HEK293 (cell line): ENCODE measurements around the gene ACBD3.

Experiments
- CTCF ChIA-PET: fragments of 350-600 bp; formaldehyde crosslinking; extraction: SDS; loops from one replicate; lab custom pipeline; 2021; ENCODE audit warnings: antibody characterized with exemption; lab: Yijun Ruan, JAX
- POLR2A ChIA-PET: fragments of 300-600 bp; formaldehyde crosslinking; extraction: SDS; loops from one replicate; lab custom pipeline; 2020; ENCODE audit warnings: antibody characterized with exemption, inconsistent platforms; lab: Yijun Ruan, JAX
- H3K27ac ChIP-seq: fragments of 200-500 bp; sonication (Bioruptor generic); 2 replicates; pipeline ENCODE4 v1.5.1; 2014; ENCODE audit warnings: low read depth, low read length, control low read depth, inconsistent platforms; ENCODE audit errors: extremely low read depth
- H3K36me3 ChIP-seq, 2 experiments: fragments of 200-500 bp in 1 of 2; sonication (Bioruptor generic) in 1 of 2; 1 replicate in 1 of 2; 2 replicates in 1 of 2; pipeline ENCODE4 v1.5.1; 2014 to 2017; ENCODE audit warnings: inconsistent platforms in 2 of 2, low read length in 2 of 2; ENCODE audit not compliant: control insufficient read depth in 2 of 2, insufficient read depth in 1 of 2
- H3K4me1 ChIP-seq: fragments of 200-500 bp; sonication (Bioruptor generic); 2 replicates; pipeline ENCODE4 v1.5.1; 2014; ENCODE audit warnings: mild to moderate bottlenecking, low read length, inconsistent platforms; ENCODE audit not compliant: control insufficient read depth, insufficient read depth
- H3K4me3 ChIP-seq: 2 replicates; pipeline ENCODE4 v1.5.1; 2011; ENCODE audit warnings: low read depth, mild to moderate bottlenecking, control low read depth, low read length, moderate library complexity
- H3K9me3 ChIP-seq: fragments of 200-500 bp; sonication (Bioruptor generic); 2 replicates; pipeline ENCODE4 v1.5.1; 2014; ENCODE audit warnings: low read depth, low read length, inconsistent platforms; ENCODE audit not compliant: control insufficient read depth, insufficient read depth
- BCL11B ChIP-seq: fragments of 450-650 bp; formaldehyde crosslinking; IDR thresholded peaks from 2 replicates; pipeline ENCODE4 v1.5.1; 2016; ENCODE audit warnings: low read depth, missing biosample characterization, missing genetic modification characterization
- GFI1B ChIP-seq: fragments of 450-650 bp; formaldehyde crosslinking; IDR thresholded peaks from 2 replicates; pipeline ENCODE4 v1.5.1; 2016; ENCODE audit warnings: missing biosample characterization, missing genetic modification characterization
- GLI2 ChIP-seq: fragments of 450-650 bp; formaldehyde crosslinking; IDR thresholded peaks from 2 replicates; pipeline ENCODE4; 2017; ENCODE audit warnings: missing biosample characterization, missing genetic modification characterization, low read depth, borderline replicate concordance
- GLIS1 ChIP-seq: fragments of 450-650 bp; formaldehyde crosslinking; IDR thresholded peaks from 2 replicates; pipeline ENCODE4 v1.5.1; 2016; ENCODE audit warnings: missing biosample characterization, missing genetic modification characterization
- PRDM10 ChIP-seq: fragments of 450-650 bp; formaldehyde crosslinking; IDR thresholded peaks from 2 replicates; pipeline ENCODE4 v1.5.1; 2016; ENCODE audit warnings: missing biosample characterization, missing genetic modification characterization
- ZBTB44 ChIP-seq: fragments of 450-650 bp; IDR thresholded peaks from 2 replicates; pipeline ENCODE4 v1.5.1; 2018; ENCODE audit warnings: missing biosample characterization, mild to moderate bottlenecking, missing genetic modification characterization
- ZBTB6 ChIP-seq: fragments of 450-650 bp; formaldehyde crosslinking; IDR thresholded peaks from 2 replicates; pipeline ENCODE4 v1.5.1; 2017; ENCODE audit warnings: missing biosample characterization, missing genetic modification characterization
- ZNF10 ChIP-seq: fragments of 450-650 bp; formaldehyde crosslinking; IDR thresholded peaks from 2 replicates; pipeline ENCODE4 v1.5.1; 2017; ENCODE audit warnings: missing biosample characterization, missing genetic modification characterization
- ZNF140 ChIP-seq: fragments of 450-650 bp; formaldehyde crosslinking; IDR thresholded peaks from 2 replicates; pipeline ENCODE4 v1.5.1; 2016; ENCODE audit warnings: missing biosample characterization, missing genetic modification characterization
- ZNF146 ChIP-seq: fragments of 450-650 bp; formaldehyde crosslinking; IDR thresholded peaks from 2 replicates; pipeline ENCODE4 v1.5.1; 2016; ENCODE audit warnings: missing biosample characterization, missing genetic modification characterization
- ZNF223 ChIP-seq: fragments of 450-650 bp; formaldehyde crosslinking; IDR thresholded peaks from 2 replicates; pipeline ENCODE4 v1.5.1; 2016; ENCODE audit warnings: missing biosample characterization, missing genetic modification characterization
- ZNF274 ChIP-seq, 2 experiments: fragments of 200-500 bp in 1 of 2; fragments of 450-650 bp in 1 of 2; sonication (Bioruptor generic) in 1 of 2; formaldehyde crosslinking in 1 of 2; IDR thresholded peaks; 2 replicates each; pipeline versions ENCODE4 v1.5.1 to v1.6.1; 2014 to 2016; ENCODE audit warnings: borderline replicate concordance in 1 of 2, inconsistent platforms in 1 of 2, low read length in 1 of 2, missing biosample characterization in 1 of 2, missing genetic modification characterization in 1 of 2
- ZNF302 ChIP-seq: fragments of 450-650 bp; formaldehyde crosslinking; IDR thresholded peaks from 2 replicates; pipeline ENCODE4 v1.5.1; 2016; ENCODE audit warnings: missing biosample characterization, missing genetic modification characterization, low read depth
- ZNF341 ChIP-seq: fragments of 450-650 bp; formaldehyde crosslinking; IDR thresholded peaks from 2 replicates; pipeline ENCODE4; 2016; ENCODE audit warnings: low read depth, missing biosample characterization, missing genetic modification characterization
- ZNF585B ChIP-seq: fragments of 450-650 bp; formaldehyde crosslinking; IDR thresholded peaks from 2 replicates; pipeline ENCODE4 v1.5.1; 2016; ENCODE audit warnings: missing biosample characterization, missing genetic modification characterization
- ZNF626 ChIP-seq: fragments of 450-650 bp; sonication (Bioruptor Pico); formaldehyde crosslinking; IDR thresholded peaks from 2 replicates; pipeline ENCODE4 v1.5.1; 2018; ENCODE audit warnings: missing biosample characterization, missing genetic modification characterization, inconsistent platforms
- ZNF629 ChIP-seq: fragments of 450-650 bp; formaldehyde crosslinking; IDR thresholded peaks from 2 replicates; pipeline ENCODE4 v1.5.1; 2017; ENCODE audit warnings: missing biosample characterization, missing genetic modification characterization
- ZNF660 ChIP-seq: fragments of 450-650 bp; IDR thresholded peaks from 2 replicates; pipeline ENCODE4 v1.5.1; 2018; ENCODE audit warnings: missing biosample characterization, mild to moderate bottlenecking, missing genetic modification characterization
- ZNF677 ChIP-seq: fragments of 450-650 bp; IDR thresholded peaks from 2 replicates; pipeline ENCODE4 v1.5.0; 2018; ENCODE audit warnings: missing biosample characterization, mild to moderate bottlenecking, missing genetic modification characterization, moderate library complexity
- ZNF692 ChIP-seq: fragments of 450-650 bp; formaldehyde crosslinking; IDR thresholded peaks from 2 replicates; pipeline ENCODE4 v1.5.1; 2016; ENCODE audit warnings: missing biosample characterization, missing genetic modification characterization
- ZNF785 ChIP-seq: fragments of 450-650 bp; formaldehyde crosslinking; IDR thresholded peaks from 2 replicates; pipeline ENCODE4 v1.5.1; 2016; ENCODE audit warnings: missing biosample characterization, missing genetic modification characterization
- ZNF792 ChIP-seq: fragments of 450-650 bp; formaldehyde crosslinking; IDR thresholded peaks from 2 replicates; pipeline ENCODE4 v1.5.1; 2016; ENCODE audit warnings: missing biosample characterization, missing genetic modification characterization
- ZNF837 ChIP-seq: fragments of 450-650 bp; formaldehyde crosslinking; IDR thresholded peaks from 2 replicates; pipeline ENCODE4 v1.5.1; 2016; ENCODE audit warnings: missing biosample characterization, missing genetic modification characterization
- ZSCAN4 ChIP-seq: fragments of 450-650 bp; formaldehyde crosslinking; IDR thresholded peaks from 2 replicates; pipeline ENCODE4 v1.5.1; 2017; ENCODE audit warnings: missing biosample characterization, missing genetic modification characterization

Gene ACBD3

GRCh38 chr1:226104671-226105121 is 81.8 kb downstream of the ACBD3 start (continued):
- TF ChIP-seq ZNF341 (tag by site-specific recombination) (peak; percentile 17; the same call in 1 of the 2 replicates), PRDM10 (tag by site-specific recombination) (peak; percentile 87), ZNF677 (tag by site-specific recombination) (no peak), ZNF626 (tag by site-specific recombination) (no peak), GLIS1 (no peak), ZNF223 (tag by site-specific recombination) (no peak), ZNF140 (tag by site-specific recombination) (no peak), ZNF10 (tag by site-specific recombination) (no peak), ZSCAN4 (no peak), ZNF660 (tag by site-specific recombination) (no peak), ZNF274 (IDR thresholded peaks at IDR 0.05; ENCODE audit: low read length) (no peak), ZNF274 (tag by site-specific recombination; IDR thresholded peaks at IDR 0.05; ENCODE audit: borderline replicate concordance) (no peak), ZNF585B (tag by site-specific recombination) (no peak)

- CTCF ChIA-PET, result interaction anchor here (0.8 to 3.4 kb wide), 6 partner anchors 18 to 36 kb away, joined by 3 to 24 read pairs (median 5); no protein-coding TSS in a partner anchor
- Histone ChIP-seq H3K36me3 (no peaks in the 10 kb centered on the region), H3K9me3 (no peaks in the 10 kb centered on the region), H3K4me1 (no peaks in the 10 kb centered on the region), H3K4me3 (no peak overlapping the region), H3K27ac (no peak overlapping the region)
- POLR2A ChIA-PET, result interaction anchor here (0.6 to 1.3 kb wide), 4 partner anchors 13 to 111 kb away, joined by 3 to 6 read pairs (median 5); partner anchors contain the start of gene H3-3A
- TF ChIP-seq ZNF629 (peak; percentile 97), ZNF626 (tag by site-specific recombination) (no peak), ZNF837 (tag by site-specific recombination) (no peak), BCL11B (peak; percentile 25; the same call in 1 of the 2 replicates), ZNF792 (tag by site-specific recombination) (no peak), ZNF692 (tag by site-specific recombination) (peak; percentile 65), GFI1B (tag by site-specific recombination) (no peak), GLIS1 (no peak), ZBTB44 (tag by site-specific recombination) (peak; percentile 73), ZNF146 (no peak), ZNF785 (no peak), GLI2 (tag by site-specific recombination) (no peak), ZBTB6 (tag by site-specific recombination) (peak; percentile 80), ZNF302 (tag by site-specific recombination) (no peak)
Observed at GRCh38 chr1:226100436-226101391, 85.8 kb downstream of the ACBD3 start.
